HG03342 (cell line): ENCODE data around the gene MAP3K14.
"Not testable (repeated sequence)": the region's sequence is repeated elsewhere in the genome, so short reads cannot be mapped to it uniquely, and the experiment has no call there.

ENCODE experiments used
- ATAC-seq: cut with Tn5 transposase; IDR thresholded peaks from one replicate; pipeline ENCODE4 v1.9.1; 2021; ENCODE audit warnings: mild to moderate bottlenecking, moderate library complexity; ENCODE audit not compliant: unreplicated experiment

MAP3K14 gene

DNA sequence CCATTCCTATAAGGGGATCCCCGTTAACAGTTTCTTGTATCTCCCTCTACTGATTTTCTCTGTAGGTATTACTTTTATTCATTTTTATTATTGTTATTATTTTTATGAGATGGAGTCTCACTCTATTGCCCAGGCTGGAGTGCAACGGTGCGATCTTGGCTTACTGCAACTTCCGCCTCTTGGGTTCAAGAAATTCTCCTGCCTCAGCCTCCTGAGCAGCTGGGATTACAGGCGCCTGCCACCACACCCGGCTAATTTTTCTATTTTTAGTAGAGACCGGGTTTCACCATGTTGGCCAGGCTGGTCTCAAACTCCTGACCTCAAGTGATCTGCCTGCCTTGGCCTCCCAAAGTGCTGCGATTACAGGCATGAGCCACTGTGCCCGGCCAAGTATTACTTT, 14.6 kb downstream of the MAP3K14 start:
- not testable (repeated sequence) for ATAC-seq

DNA sequence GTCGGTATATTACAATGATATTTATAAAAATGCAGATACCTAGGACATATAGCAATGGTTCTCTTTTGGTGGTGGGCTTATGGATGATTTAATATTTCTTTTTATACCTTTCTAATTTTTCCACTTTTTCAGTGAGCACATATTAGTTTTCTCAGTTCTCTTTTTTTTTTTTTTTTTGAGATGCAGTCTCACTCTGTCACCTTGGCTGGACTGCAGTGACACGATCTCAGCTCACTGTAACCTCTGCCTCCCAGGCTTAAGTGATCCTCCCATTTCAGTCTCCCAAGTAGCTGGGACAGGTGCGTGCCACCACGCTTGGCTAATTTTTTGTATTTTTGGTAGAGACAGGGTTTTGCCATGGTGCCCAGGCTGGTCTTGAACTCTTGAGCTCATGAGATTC, 15.1 kb downstream of the MAP3K14 start:
- ATAC-seq: no peak

DNA sequence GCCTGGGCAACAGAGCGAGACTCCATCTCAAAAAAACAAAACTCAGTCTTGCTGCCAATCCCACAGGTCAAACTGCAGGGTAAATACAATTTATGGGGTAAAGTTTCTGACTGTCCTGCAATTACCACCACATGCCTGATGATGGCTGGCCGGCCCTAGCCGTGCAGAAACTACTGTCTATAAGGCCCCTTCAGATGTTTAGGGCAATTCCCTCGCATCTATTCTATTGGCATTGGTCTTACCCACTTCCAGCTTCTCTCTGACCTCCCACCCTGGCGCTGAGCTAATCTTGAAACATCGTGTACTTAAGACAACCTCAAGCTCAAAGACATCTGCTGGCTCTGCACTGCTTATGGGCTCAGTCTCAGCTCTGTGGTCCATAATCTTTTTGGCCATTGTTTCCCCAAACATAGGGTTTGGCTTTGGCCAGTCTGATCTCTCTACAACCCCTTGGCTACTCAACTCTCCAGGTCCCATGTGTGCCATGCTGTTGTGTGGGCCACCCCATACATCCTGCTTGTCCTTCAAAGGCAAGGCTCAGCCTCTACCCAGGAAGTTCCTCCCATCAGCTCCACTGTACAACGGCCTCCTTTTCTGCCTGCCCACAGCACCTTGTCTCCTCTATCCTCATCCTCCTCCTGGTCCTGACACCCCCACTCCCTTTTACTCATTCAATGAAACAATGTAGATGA, 16.6 kb downstream of the MAP3K14 start:
- no peak for ATAC-seq

DNA sequence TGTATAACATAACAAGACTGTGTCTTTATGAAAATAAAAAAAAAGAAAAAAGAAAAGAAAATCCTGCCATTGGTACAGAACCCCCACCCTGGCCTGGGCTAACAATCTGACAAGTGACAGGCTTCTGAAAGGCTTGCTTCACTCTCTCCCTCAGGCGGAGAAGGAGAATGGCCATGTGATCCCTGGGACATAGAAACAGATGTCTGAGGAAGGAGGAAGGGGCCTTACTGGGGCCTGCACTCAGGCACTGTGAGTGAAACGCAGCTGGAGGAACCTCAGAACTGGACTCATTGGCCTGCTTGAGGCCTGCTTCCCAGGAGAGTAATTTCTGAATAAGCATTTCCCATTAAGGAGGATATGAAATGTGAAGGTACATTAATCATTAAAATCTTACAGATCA, 17.5 kb downstream of the MAP3K14 start:
- ATAC-seq: no peak

DNA sequence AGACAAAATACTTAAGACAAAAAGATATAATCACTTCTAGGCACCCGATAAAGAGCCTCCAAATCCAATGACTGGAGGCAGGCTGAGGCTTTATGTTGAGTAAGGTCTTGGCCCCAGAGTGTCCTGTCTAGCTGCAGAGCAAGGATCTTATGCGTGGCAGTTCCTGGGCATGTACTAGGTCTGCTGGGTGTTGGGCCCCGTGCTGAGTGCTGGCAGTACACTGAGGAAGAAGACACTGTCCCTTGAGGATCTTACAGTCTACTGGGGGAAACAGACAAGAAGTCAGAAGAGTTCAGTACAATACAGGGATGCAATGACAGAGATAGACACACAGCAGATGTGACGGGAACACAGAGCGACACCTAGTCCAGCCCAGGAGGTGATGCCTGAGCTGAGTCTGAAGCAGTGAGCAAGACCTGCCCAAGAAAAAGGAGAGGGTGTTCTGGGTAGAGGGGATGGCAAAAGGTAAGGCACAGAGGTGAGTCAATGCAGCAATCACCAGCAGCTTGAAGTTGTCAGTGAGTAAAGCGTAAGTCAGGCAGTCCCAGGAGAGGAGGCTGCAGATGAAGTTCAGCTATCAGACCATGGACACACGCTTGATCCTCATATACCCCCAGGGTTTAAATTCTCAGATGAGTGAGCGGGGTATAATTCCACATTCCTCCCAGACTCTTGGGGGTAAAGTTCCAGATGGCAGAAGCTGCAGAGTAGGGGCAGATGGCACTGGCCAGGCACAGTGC, 18.1 kb downstream of the MAP3K14 start:
- no peak for ATAC-seq

DNA sequence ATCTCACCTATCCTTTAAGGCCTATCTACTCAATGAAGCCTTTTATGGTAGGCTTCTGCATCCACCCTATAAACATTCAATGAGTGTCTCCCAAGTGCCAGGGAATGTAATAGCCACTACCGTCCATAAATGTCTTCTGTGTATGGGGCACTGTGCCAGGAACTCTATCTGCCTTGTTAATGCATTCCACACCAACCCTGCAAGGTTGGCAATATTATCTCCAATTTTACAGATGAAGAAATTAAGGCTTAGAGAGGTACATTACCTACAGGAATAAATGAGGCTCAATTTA, 20.0 kb downstream of the MAP3K14 start:
- no peak for ATAC-seq

DNA sequence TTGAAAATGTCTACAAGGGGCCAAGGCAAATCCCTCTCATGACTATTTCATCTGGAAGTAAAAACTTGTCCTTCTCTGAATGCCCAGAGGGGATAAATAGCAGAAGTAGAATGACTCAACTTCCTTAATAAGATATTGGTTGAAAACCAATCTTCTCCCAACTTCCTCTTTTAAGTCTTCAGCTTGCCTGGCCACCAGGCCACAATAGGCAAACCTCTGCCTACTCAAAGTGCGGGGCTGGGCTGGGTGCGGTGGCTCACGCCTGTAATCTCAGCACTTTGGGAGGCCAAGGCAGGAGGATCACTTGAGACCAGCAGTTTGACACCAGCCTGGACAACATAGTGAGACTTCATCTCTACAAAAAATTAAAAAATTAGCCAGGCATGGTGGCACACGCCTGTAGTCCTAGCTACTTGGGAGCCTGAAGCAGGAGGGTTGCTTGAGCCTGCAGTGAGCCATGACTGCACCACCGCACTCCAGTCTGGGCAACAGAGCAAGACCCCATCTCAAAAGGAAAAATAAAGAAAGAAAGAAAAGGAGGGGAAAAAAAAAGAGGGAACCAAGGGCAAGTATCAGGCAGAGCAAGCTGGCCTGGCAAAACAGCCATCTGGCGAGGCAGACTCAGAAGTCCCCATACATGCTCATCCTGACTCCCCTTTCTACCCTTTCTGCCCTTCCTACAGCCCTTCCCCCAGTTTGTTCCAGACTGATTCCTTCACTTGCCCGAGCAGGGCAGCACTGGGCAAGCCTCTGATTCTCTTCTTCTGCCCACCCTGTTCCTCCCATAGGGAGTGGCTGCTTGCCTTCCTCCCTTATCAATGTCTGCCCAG, 20.6 kb downstream of the MAP3K14 start:
- no peak for ATAC-seq

DNA sequence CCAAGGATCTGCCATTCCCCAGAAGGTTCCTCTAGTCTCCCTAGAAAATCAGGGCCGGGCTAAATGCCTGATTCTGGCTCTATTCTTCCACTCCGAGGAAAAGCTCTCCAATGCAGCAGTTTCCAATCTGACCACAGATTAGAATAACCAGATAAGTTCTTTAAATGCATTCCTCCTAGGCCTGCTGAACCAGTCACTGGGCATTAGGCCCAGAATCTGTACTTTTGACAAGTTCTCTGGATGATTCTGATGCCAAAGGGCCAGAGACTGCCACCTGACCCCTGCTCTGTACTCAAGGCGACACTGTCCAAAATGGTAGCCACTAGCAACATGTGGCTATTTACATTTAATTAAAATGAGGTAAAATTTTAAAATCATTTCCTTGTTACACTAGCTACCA, 22.3 kb downstream of the MAP3K14 start:
- no peak for ATAC-seq

DNA sequence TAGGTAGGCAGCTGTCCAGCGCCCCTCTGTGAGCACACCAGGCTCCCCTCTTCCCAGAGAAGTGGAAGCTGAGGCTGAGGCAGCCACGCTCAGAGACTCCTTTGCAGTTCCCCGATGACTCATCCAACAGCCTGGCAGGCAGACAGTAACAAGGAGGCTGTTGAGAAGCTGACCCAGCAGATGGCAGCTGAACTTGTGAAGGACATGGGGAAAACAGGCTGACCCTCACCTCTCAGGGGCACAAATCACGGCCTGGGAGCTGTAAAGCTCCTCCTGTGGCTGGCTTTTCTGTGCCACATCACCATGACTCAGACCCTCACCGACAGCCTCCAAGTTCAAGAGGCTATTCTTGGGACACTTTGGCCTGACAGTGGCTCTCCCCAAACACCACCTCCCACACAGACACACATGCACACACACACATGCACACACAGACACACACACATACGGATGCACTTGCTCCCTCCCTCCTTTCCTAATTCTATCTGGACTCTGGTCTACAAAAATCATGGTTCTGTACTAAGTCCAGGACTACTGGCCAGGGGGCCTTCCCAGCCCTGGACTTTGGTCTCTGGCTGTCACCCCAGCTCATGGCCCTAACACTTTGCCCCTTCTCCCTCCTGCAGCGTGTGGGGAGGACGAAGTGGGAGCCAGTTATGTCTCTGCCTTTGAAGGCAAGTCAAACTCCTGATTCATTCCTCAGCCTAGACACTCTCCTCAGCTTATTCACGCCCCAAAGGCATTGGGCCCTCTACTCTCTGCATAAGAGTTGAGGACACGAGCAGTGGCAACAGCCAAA, 23.2 kb downstream of the MAP3K14 start:
- no peak for ATAC-seq

DNA sequence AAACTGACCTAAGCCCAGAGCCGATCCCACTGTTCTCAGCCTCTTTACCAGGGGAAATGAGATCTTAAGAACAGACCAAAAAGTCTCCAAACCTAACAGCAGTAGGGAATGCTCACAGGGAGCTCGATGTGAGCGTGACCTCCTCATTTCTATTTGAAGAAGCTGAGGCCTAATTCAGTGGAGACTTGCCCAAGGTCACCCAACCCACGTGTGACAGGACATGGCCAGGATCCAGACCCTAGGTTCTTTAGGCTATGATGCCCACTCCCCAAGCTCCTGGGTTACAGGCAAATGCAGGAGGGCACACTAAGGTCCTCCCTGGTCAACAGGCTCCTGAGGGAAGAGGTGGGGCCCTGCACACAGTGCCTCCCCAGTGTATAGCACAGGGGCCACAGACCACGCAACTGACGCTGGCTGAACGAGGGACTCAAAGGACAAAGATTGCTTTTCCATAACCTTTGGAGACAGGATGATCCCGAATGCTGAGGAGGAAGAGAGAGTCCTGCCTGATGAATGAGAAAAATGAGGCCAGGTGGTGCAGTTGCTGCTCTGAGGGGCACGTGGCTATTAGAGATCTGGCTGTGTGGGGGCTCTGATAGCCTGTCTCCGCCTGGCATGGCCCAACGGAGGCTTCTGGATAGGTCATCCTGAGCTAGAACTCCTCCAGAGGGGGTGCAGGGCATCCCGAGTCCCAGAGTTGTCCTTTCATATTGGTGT, 24.0 kb downstream of the MAP3K14 start:
- no peak for ATAC-seq

DNA sequence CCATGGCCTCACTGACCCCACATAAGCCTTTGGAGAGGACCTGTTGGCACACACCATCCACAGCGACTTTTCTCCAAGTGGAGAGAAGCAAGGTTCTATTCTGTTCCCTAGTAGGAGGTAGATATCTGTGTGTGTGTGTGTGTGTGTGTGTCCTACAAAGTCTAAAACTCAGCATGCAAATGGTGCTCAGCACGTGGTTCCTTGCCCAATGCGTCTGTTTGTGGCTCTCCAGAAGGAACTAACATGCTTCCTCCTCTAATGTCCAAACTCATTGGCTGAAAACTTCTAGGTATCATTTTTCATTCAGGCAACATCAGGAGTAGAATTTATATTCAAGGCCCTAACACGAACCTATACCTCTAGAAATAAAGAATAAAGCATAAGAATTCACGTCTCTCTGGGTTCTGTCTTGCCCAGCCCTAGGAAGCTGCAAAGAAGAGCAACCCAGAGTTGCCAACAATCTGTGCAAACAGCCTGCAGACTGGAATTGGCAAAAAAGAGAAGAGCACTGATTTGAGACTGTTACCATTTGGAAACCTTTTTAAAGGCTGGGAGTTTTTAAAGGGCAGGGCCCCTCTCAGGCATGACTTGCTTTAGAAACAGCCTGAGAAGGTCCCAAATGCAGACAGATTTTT, 25.5 kb downstream of the MAP3K14 start:
- ATAC-seq: no peak

DNA sequence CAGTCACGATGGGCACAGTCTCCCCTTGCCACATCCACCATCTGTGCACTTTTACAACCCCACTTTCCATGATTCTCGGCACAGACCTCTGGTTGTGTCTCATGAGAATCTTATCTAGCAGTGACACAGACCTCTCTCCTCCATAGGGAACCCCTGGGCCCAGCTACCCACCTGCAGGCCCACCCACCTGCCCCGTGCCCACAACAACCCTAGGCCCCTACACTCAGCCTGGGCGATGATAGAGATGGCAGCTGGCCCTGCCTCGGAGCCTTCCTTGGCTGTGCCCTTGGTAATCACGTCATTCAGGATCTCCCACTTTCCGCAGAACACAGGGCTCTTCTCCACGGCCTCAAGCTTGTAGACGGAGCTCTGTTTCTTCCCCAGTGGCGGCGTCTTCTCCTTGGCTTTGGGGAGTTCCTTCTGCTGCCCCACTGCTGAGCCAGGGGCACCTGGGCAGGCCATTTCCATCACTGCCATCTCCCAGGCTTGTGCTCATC, 26.5 kb downstream of the MAP3K14 start:
- no peak for ATAC-seq

DNA sequence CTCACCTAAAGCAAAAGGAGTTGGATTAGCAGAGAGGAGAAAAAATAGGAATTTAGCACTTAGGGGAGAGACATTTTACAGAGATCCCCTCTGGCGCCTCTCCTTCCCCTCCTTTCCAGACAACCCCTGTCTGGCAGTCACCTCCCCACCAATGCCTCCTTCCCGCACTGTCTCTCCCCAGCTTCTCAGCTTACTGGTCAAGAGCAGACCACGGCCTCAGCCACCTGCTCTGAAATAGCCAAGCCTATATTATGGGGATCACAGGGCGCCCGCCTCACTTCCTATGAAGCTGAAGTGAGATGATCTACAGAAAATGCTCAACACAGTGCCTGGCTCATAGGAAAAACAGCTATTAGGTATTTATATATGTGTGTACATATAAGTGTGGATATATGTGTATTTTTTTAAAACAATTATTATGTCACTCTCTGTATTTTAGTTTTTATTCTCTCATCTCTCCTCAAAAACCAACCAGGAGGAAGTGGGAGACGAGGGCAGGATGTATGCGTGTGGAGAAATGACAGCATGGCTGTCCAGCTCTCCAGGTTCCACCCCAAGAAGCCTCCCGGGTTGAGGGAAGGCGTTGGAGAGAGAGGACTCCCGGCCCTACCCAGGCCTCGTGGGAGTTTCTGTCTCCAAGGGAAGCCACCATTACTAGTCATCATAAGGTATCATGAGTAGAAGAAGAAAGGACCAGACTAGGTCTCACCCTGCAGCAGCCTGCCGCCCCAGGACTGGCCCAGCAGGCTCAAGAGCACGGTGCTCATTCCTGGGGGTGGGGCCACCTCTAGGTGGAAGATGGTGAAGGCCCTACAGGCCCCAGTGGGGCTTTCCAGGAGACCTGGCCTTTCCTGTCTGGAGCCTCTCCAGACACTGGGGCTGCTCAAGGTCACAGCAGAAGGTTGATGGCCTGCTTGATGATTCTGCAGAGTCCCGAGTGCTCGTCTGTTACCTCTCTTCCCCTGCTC, 27.2 kb downstream of the MAP3K14 start:
- ATAC-seq: no peak

DNA sequence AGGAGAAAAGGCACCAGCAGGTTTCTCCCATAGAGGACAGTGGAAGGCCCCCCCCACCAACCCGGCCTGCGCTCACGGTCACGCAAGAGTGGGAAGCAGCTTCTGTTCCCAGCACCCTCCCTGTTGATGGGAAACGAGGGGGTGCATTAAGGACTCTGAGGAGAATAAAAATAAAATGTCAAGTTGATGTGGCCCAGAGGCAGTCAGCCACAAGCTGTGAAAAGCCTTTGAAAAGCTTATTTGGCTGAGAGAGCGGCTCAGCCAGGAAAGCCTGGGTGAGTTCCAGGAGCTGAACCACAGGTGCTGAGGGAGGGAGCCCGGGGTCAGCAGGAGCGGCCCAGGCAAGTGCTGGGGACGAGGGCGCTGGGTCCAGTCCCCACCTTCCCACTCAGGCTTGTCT, 28.0 kb downstream of the MAP3K14 start:
- ATAC-seq: no peak

DNA sequence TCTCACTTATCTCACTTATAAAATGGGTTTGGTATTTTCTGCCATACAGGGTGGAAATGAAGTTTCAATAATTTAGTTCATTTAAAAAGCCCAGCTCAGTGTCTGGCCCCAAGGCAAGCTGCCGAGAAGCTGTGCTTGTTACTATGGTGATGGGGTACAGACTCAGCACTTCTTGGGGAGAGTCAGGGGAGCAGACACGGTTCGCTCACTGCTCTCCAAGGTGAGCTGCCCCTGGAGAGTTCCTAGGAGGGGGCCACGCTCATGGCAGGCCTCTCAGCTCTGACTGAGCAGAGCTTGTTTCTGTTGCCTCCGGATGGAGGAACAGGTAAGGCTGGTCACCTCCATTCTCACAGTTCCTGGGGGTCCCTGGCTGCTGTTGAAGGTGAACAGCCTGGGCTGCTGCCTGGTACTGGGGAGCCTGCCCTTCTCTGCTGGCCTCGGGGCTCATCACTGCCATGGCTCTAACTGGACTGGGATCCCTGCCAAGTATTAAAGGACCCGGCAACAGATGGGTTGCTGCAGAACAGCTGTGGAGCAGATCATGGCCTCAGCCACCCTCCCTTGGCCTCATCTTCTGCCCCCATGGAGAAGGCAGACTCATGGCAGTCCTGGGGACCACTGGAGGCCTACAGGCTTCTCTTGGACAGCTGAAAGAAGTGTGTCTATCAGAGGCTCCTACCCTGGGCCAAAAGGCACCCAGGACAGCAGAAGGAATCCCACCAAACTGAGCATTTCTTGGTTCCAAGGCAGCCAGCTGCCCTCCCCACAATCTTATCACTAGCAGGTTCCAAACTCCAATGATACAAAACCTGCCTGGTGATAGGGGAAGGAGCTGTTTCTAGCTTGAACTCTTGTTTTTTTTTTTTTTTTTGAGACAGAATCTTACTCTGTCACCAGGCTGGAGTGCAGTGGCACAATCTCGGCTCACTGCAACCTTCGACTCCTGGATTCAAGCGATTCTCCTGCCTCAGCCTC, 29.0 kb downstream of the MAP3K14 start:
- no peak for ATAC-seq

DNA sequence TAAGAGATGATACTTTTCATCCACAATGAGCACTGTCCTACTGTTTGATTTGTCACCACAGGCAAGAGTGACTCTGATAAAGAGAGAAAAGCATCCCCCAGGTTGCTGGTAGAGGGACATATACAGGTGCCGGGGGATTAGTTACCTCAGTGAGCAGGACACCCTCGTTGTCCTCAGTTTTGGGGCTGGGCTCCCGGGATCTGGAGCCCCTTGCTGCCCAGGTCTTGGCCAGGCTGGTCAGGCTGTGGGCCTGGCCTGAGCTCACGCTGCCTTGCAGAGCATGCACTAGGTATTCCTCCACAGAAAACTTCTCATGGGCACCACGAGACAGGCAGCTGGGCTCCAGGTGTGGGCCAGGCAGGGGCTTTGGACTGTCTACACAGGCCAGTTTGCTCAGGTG, 30.5 kb downstream of the MAP3K14 start:
- no peak for ATAC-seq
